Thymus (tissue), 11 donors: Measurements from ENCODE around the gene WFS1. TPM values are rescaled to one million over a fixed set of nuclear protein-coding genes. Genes with fewer than 3 reads are reported as not detected.

Source experiments
- DNase-seq, 9 donors: peaks; one replicate each; pipeline ENCODE4 v3.0.0-alpha.2; 2013; ENCODE audit warnings: low spot score in 9 of 9, low read depth in 6 of 9, missing footprints in 1 of 9
- H3K27ac ChIP-seq, 2 donors: one replicate each; pipeline ENCODE4 v1.5.1; 2013; ENCODE audit warnings: control low read depth in 1 of 2, low read depth in 1 of 2, low read length in 1 of 2, mild to moderate bottlenecking in 1 of 2, moderate library complexity in 1 of 2
- H3K27me3 ChIP-seq, 2 donors: one replicate each; pipeline ENCODE4 v1.5.1; 2013; ENCODE audit warnings: low read length in 1 of 2; ENCODE audit not compliant: control insufficient read depth in 2 of 2, insufficient read depth in 1 of 2
- H3K36me3 ChIP-seq, 2 donors: one replicate each; pipeline ENCODE4 v1.5.1; 2013; ENCODE audit warnings: low read length in 1 of 2, mild to moderate bottlenecking in 1 of 2, moderate library complexity in 1 of 2; ENCODE audit not compliant: control insufficient read depth in 2 of 2, insufficient read depth in 2 of 2
- H3K4me1 ChIP-seq, 2 donors: one replicate each; pipeline ENCODE4 v1.5.1; 2013; ENCODE audit warnings: low read length in 2 of 2; ENCODE audit not compliant: control insufficient read depth in 2 of 2, insufficient read depth in 2 of 2
- H3K4me3 ChIP-seq, 2 donors: one replicate each; pipeline ENCODE4 v1.5.1; 2013; ENCODE audit warnings: low read length in 2 of 2, control low read depth in 1 of 2, mild to moderate bottlenecking in 1 of 2
- H3K9me3 ChIP-seq, 2 donors: one replicate each; pipeline ENCODE4 v1.5.1; 2013; ENCODE audit warnings: low read length in 1 of 2, mild to moderate bottlenecking in 1 of 2; ENCODE audit not compliant: control insufficient read depth in 2 of 2, insufficient read depth in 1 of 2
- whole genome bisulfite sequencing: extraction: QIAGEN DNeasy Blood & Tissue Kit; methylation state at CpG from one replicate; pipeline ENCODE4 v1.1.7; 2013; 5-methylcytosine and 5-hydroxymethylcytosine counted together
- polyA plus RNA-seq: library from polyadenylated mRNA; stranded (reverse); fragments of 200-250 nt; gene quantifications from one replicate; pipeline ENCODE4 v1.2.3, GENCODE V29; 2013
- total RNA-seq: library from RNA; stranded (reverse); fragments of 120-200 nt; gene quantifications from one replicate; pipeline ENCODE4 v1.2.4, GENCODE V29; 2013
- donor health status: healthy.

WFS1 gene
- total and polyA plus RNA-seq, 2 donors, result 1.5 to 5.1 TPM

- Histone ChIP-seq H3K27me3 (peaks cover 5 to 18% of the 10 kb centered on the region in 2 donors), H3K4me1 (no peaks in the 10 kb centered on the region), H3K36me3 (no peaks in the 10 kb centered on the region), H3K4me3 (no peak overlapping the region), H3K9me3 (no peaks in the 10 kb centered on the region), H3K27ac (no peak overlapping the region)
- DNase-seq, result no peak
- WGBS, result 94% methylated on average over 6 of the region's 6 CpGs
Measured at GRCh38 chr4:6253111-6253510, 16.5 kb upstream of the WFS1 start.

GRCh38 chr4:6253961-6254360 lies 15.7 kb upstream of the WFS1 start:
- H3K36me3 ChIP-seq, result no peaks in the 10 kb centered on the region
- H3K4me1 ChIP-seq, result no peaks in the 10 kb centered on the region
- no peaks in the 10 kb centered on the region for H3K9me3 ChIP-seq
- H3K4me3 ChIP-seq, result no peak overlapping the region
- no peak overlapping the region for H3K27ac ChIP-seq
- 95% methylated on average over 14 of the region's 14 CpGs for WGBS
- no peak for DNase-seq
- peaks cover 5 to 11% of the 10 kb centered on the region in 2 donors for H3K27me3 ChIP-seq

- H3K27ac ChIP-seq, result no peak overlapping the region
- peaks cover 0 to 2% of the 10 kb centered on the region in 2 donors for H3K27me3 ChIP-seq
- peaks cover 0 to 3% of the 10 kb centered on the region in 2 donors for H3K4me1 ChIP-seq
- H3K9me3 ChIP-seq, result no peaks in the 10 kb centered on the region
- WGBS, result 97% methylated on average over 9 of the region's 9 CpGs
- H3K36me3 ChIP-seq, result no peaks in the 10 kb centered on the region
- no peak for DNase-seq
- no peak overlapping the region for H3K4me3 ChIP-seq
Measured at GRCh38 chr4:6256141-6256540, 13.5 kb upstream of the WFS1 start.

- peaks cover 0 to 3% of the 10 kb centered on the region in 2 donors for H3K4me1 ChIP-seq
- no peak overlapping the region for H3K4me3 ChIP-seq
- no peaks in the 10 kb centered on the region for H3K9me3 ChIP-seq
- WGBS, result 14% methylated on average over 18 of the region's 18 CpGs
- H3K36me3 ChIP-seq, result no peaks in the 10 kb centered on the region
- DNase-seq, result no peak
- no peak overlapping the region for H3K27ac ChIP-seq
- H3K27me3 ChIP-seq, result peaks cover 0 to 2% of the 10 kb centered on the region in 2 donors
Measured at GRCh38 chr4:6257247-6258025, 12.2 kb upstream of the WFS1 start.

GRCh38 chr4:6258026-6258360 lies 11.7 kb upstream of the WFS1 start:
- 65% methylated on average over 5 of the region's 5 CpGs for WGBS
- peaks cover 0 to 2% of the 10 kb centered on the region in 2 donors for H3K27me3 ChIP-seq

GRCh38 chr4:6258741-6259140 lies 10.9 kb upstream of the WFS1 start:
- Histone ChIP-seq H3K4me3 (no peak overlapping the region), H3K4me1 (peaks cover 0 to 3% of the 10 kb centered on the region in 2 donors), H3K27ac (no peak overlapping the region), H3K36me3 (no peaks in the 10 kb centered on the region), H3K27me3 (peaks cover 0 to 2% of the 10 kb centered on the region in 2 donors), H3K9me3 (no peaks in the 10 kb centered on the region)
- 38% methylated on average over 4 of the region's 4 CpGs for WGBS
- no peak for DNase-seq

More at GRCh38 chr4:6258026-6258360, 11.7 kb upstream of the WFS1 start:
- Histone ChIP-seq H3K9me3 (no peaks in the 10 kb centered on the region), H3K27ac (no peak overlapping the region), H3K4me3 (no peak overlapping the region), H3K4me1 (peaks cover 0 to 3% of the 10 kb centered on the region in 2 donors), H3K36me3 (no peaks in the 10 kb centered on the region)
- DNase-seq, result no peak

GRCh38 chr4:6259886-6260285 lies 9.8 kb upstream of the WFS1 start:
- 90% methylated on average over 8 of the region's 8 CpGs for WGBS
- H3K27me3 ChIP-seq, result peaks cover 0 to 2% of the 10 kb centered on the region in 2 donors

GRCh38 chr4:6262176-6262575 lies 7.5 kb upstream of the WFS1 start:
- WGBS, result 95% methylated on average over 12 of the region's 12 CpGs

More at GRCh38 chr4:6259886-6260285, 9.8 kb upstream of the WFS1 start:
- Histone ChIP-seq H3K9me3 (no peaks in the 10 kb centered on the region), H3K4me3 (no peak overlapping the region), H3K27ac (no peak overlapping the region), H3K36me3 (no peaks in the 10 kb centered on the region), H3K4me1 (peaks cover 0 to 3% of the 10 kb centered on the region in 2 donors)
- no peak for DNase-seq

GRCh38 chr4:6262847-6263487 lies 6.7 kb upstream of the WFS1 start:
- no peak overlapping the region for H3K4me3 ChIP-seq
- no peak for DNase-seq
- no peak overlapping the region for H3K27ac ChIP-seq
- peaks cover 0 to 4% of the 10 kb centered on the region in 2 donors for H3K27me3 ChIP-seq
- WGBS, result 87% methylated on average over 10 of the region's 10 CpGs
- H3K4me1 ChIP-seq, result peaks cover 0 to 3% of the 10 kb centered on the region in 2 donors
- H3K9me3 ChIP-seq, result no peaks in the 10 kb centered on the region
- no peaks in the 10 kb centered on the region for H3K36me3 ChIP-seq

More at GRCh38 chr4:6262176-6262575, 7.5 kb upstream of the WFS1 start:
- no peaks in the 10 kb centered on the region for H3K9me3 ChIP-seq
- peaks cover 0 to under 1% of the 10 kb centered on the region in 2 donors for H3K27me3 ChIP-seq
- H3K4me1 ChIP-seq, result peaks cover 0 to 3% of the 10 kb centered on the region in 2 donors
- no peak overlapping the region for H3K27ac ChIP-seq
- no peak for DNase-seq
- no peaks in the 10 kb centered on the region for H3K36me3 ChIP-seq
- H3K4me3 ChIP-seq, result no peak overlapping the region
